Activated CD4-positive, alpha-beta memory T cell treated with anti-CD3 and anti-CD28 coated beads, Interleukin-2, amount 10 ng/mL, durations not matched to agents 7 days and 5 days (primary cell): ENCODE measurements around the gene RTN4IP1. TPM values are rescaled to one million over a fixed set of nuclear protein-coding genes. Genes with fewer than 3 reads are reported as not detected.
"Not testable (repeated sequence)": the region's sequence is repeated elsewhere in the genome, so short reads cannot be mapped to it uniquely, and the experiment has no call there.

Source experiments
- CTCF ChIA-PET: fragments of 350-600 bp; sonication (Branson Sonifier 250); formaldehyde crosslinking; loops from one replicate; lab custom pipeline; 2021; ENCODE audit warnings: antibody characterized with exemption, inconsistent platforms; lab: Charles Lee
- POLR2A ChIA-PET: fragments of 350-600 bp; sonication (Branson Sonifier 250); formaldehyde crosslinking; loops from one replicate; lab custom pipeline; 2021; ENCODE audit warnings: antibody characterized with exemption; lab: Charles Lee
- DNase-seq: peaks from one replicate; pipeline ENCODE4 v3.0.0-alpha.2; 2020
- H3K27ac Mint-ChIP-seq: one replicate; pipeline ENCODE4 v1.8.0; 2021; ENCODE audit warnings: mild to moderate bottlenecking, mixed read lengths
- H3K27me3 Mint-ChIP-seq: one replicate; pipeline ENCODE4 v1.8.0; 2021; ENCODE audit warnings: mixed read lengths
- H3K36me3 Mint-ChIP-seq: one replicate; pipeline ENCODE4 v1.8.0; 2021; ENCODE audit warnings: low read depth, mixed read lengths
- H3K4me1 Mint-ChIP-seq: one replicate; pipeline ENCODE4 v1.8.0; 2021; ENCODE audit warnings: mixed read lengths
- H3K4me3 Mint-ChIP-seq: one replicate; pipeline ENCODE4 v1.8.0; 2021; ENCODE audit warnings: mild to moderate bottlenecking, mixed read lengths
- H3K9me3 Mint-ChIP-seq: one replicate; pipeline ENCODE4 v1.8.0; 2021; ENCODE audit warnings: mixed read lengths
- total RNA-seq, 2 experiments: library from RNA; stranded (reverse); gene quantifications; one replicate each; pipeline ENCODE4 v1.2.3, GENCODE V29; 2021

The RTN4IP1 gene
- total RNA-seq, 2 experiments from 2014 or later, result 5.8 to 7.7 TPM

GRCh38 chr6:106553440-106553839 lies 75.9 kb downstream of the RTN4IP1 start:
- DNase-seq, result no peak
- Mint-ChIP-seq H3K4me3 (no peak overlapping the region), H3K4me1 (peaks cover 23% of the 10 kb centered on the region), H3K27me3 (no peaks in the 10 kb centered on the region), H3K9me3 (peaks cover 3% of the 10 kb centered on the region), H3K27ac (peak overlapping the region; percentile 28), H3K36me3 (peaks cover 74% of the 10 kb centered on the region)
- POLR2A ChIA-PET, result interaction anchor here (1.0 to 4.2 kb wide), 7 partner anchors 9 to 43 kb away, joined by 3 to 27 read pairs (median 6); no protein-coding TSS in a partner anchor
- CTCF ChIA-PET, result interaction anchor here (0.7 to 3.2 kb wide), 4 partner anchors 41 to 444 kb away, joined by 3 to 13 read pairs (median 3); no protein-coding TSS in a partner anchor

GRCh38 chr6:106551155-106551554 lies 78.1 kb downstream of the RTN4IP1 start:
- Mint-ChIP-seq H3K9me3 (peaks cover 3% of the 10 kb centered on the region), H3K4me1 (peaks cover 39% of the 10 kb centered on the region), H3K27ac (no peak overlapping the region), H3K4me3 (no peak overlapping the region), H3K27me3 (no peaks in the 10 kb centered on the region), H3K36me3 (peaks cover 73% of the 10 kb centered on the region)
- POLR2A ChIA-PET, result interaction anchor here (1.1 to 1.5 kb wide), 2 partner anchors 12 to 35 kb away, joined by 3 read pairs; no protein-coding TSS in a partner anchor
- DNase-seq, result no peak
- CTCF ChIA-PET, result no interaction called here

GRCh38 chr6:106549521-106549920 lies 79.8 kb downstream of the RTN4IP1 start:
- Mint-ChIP-seq H3K27me3 (no peaks in the 10 kb centered on the region), H3K9me3 (peaks cover 3% of the 10 kb centered on the region), H3K4me1 (peaks cover 46% of the 10 kb centered on the region), H3K27ac (no peak overlapping the region), H3K4me3 (no peak overlapping the region), H3K36me3 (peaks cover 80% of the 10 kb centered on the region)
- DNase-seq, result no peak
- ChIA-PET POLR2A (no interaction called here), CTCF (interaction anchor here (1.3 kb wide), 1 partner anchor 104 kb away, joined by 3 read pairs; no protein-coding TSS in a partner anchor)

- POLR2A ChIA-PET, result interaction anchor here (0.8 kb wide), 1 partner anchor 37 kb away, joined by 5 read pairs; no protein-coding TSS in a partner anchor
Measured at GRCh38 chr6:106548926-106549455, 80.3 kb downstream of the RTN4IP1 start.

GRCh38 chr6:106547601-106548453 lies 81.5 kb downstream of the RTN4IP1 start:
- ChIA-PET CTCF (interaction anchor here (0.6 to 1.3 kb wide), 3 partner anchors 19 to 34 kb away, joined by 3 to 4 read pairs (median 3); no protein-coding TSS in a partner anchor), POLR2A (interaction anchor here (0.8 to 1.6 kb wide), 2 partner anchors 36 kb away, joined by 5 read pairs; no protein-coding TSS in a partner anchor)
- H3K9me3 Mint-ChIP-seq, result peaks cover 3% of the 10 kb centered on the region
- H3K27ac Mint-ChIP-seq, result no peak overlapping the region
- no peak overlapping the region for H3K4me3 Mint-ChIP-seq
- H3K36me3 Mint-ChIP-seq, result peaks cover 82% of the 10 kb centered on the region
- H3K27me3 Mint-ChIP-seq, result no peaks in the 10 kb centered on the region
- DNase-seq, result no peak
- H3K4me1 Mint-ChIP-seq, result peaks cover 35% of the 10 kb centered on the region

More at GRCh38 chr6:106548926-106549455, 80.3 kb downstream of the RTN4IP1 start:
- not testable (repeated sequence) for H3K27me3 Mint-ChIP-seq, H3K27ac Mint-ChIP-seq, H3K9me3 Mint-ChIP-seq, DNase-seq, H3K4me3 Mint-ChIP-seq
- peaks cover 84% of the 10 kb centered on the region for H3K36me3 Mint-ChIP-seq
- CTCF ChIA-PET, result interaction anchor here (1.3 kb wide), 1 partner anchor 104 kb away, joined by 3 read pairs; no protein-coding TSS in a partner anchor
- peaks cover 46% of the 10 kb centered on the region for H3K4me1 Mint-ChIP-seq

- Mint-ChIP-seq H3K27ac (peak overlapping the region; percentile 44), H3K9me3 (peaks cover 3% of the 10 kb centered on the region), H3K27me3 (no peaks in the 10 kb centered on the region), H3K4me3 (no peak overlapping the region), H3K4me1 (peaks cover 30% of the 10 kb centered on the region), H3K36me3 (peaks cover 79% of the 10 kb centered on the region)
- ChIA-PET CTCF (interaction anchor here (0.6 to 1.3 kb wide), 2 partner anchors 20 to 34 kb away, joined by 3 to 4 read pairs; no protein-coding TSS in a partner anchor), POLR2A (interaction anchor here (0.6 to 2.3 kb wide), 3 partner anchors 13 to 35 kb away, joined by 3 to 13 read pairs (median 5); no protein-coding TSS in a partner anchor)
- DNase-seq, result no peak
Measured at GRCh38 chr6:106546691-106547414, 82.4 kb downstream of the RTN4IP1 start.

- Mint-ChIP-seq H3K27ac (peak overlapping the region; percentile 44), H3K36me3 (peaks cover 78% of the 10 kb centered on the region), H3K4me1 (peaks cover 26% of the 10 kb centered on the region), H3K4me3 (no peak overlapping the region), H3K9me3 (peaks cover 3% of the 10 kb centered on the region), H3K27me3 (no peaks in the 10 kb centered on the region)
- CTCF ChIA-PET, result interaction anchor here (1.0 to 1.3 kb wide), 2 partner anchors 9 to 33 kb away, joined by 3 read pairs; no protein-coding TSS in a partner anchor
- POLR2A ChIA-PET, result interaction anchor here (0.6 to 2.3 kb wide), 3 partner anchors 12 to 34 kb away, joined by 3 to 13 read pairs (median 5); no protein-coding TSS in a partner anchor
- DNase-seq, result no peak
Measured at GRCh38 chr6:106546261-106546690, 83.0 kb downstream of the RTN4IP1 start.

GRCh38 chr6:106540907-106541306 lies 88.4 kb downstream of the RTN4IP1 start:
- no peaks in the 10 kb centered on the region for H3K9me3 Mint-ChIP-seq
- POLR2A ChIA-PET, result interaction anchor here (1.1 to 6.3 kb wide), 5 partner anchors 11 to 28 kb away, joined by 3 to 67 read pairs (median 10); no protein-coding TSS in a partner anchor
- H3K4me3 Mint-ChIP-seq, result no peak overlapping the region
- no peaks in the 10 kb centered on the region for H3K27me3 Mint-ChIP-seq
- peaks cover 44% of the 10 kb centered on the region for H3K4me1 Mint-ChIP-seq
- no peak overlapping the region for H3K27ac Mint-ChIP-seq
- H3K36me3 Mint-ChIP-seq, result peaks cover 83% of the 10 kb centered on the region
- DNase-seq, result no peak
- CTCF ChIA-PET, result interaction anchor here (0.6 to 5.2 kb wide), 4 partner anchors 20 to 35 kb away, joined by 3 to 44 read pairs (median 10); no protein-coding TSS in a partner anchor

- no peak overlapping the region for H3K4me3 Mint-ChIP-seq
- H3K27me3 Mint-ChIP-seq, result no peaks in the 10 kb centered on the region
- H3K9me3 Mint-ChIP-seq, result no peaks in the 10 kb centered on the region
- DNase-seq, result no peak
- ChIA-PET POLR2A (interaction anchor here (0.7 to 6.3 kb wide), 7 partner anchors 11 to 31 kb away, joined by 3 to 67 read pairs (median 4); no protein-coding TSS in a partner anchor), CTCF (interaction anchor here (0.6 to 5.2 kb wide), 5 partner anchors 16 to 34 kb away, joined by 3 to 44 read pairs (median 4); no protein-coding TSS in a partner anchor)
- H3K27ac Mint-ChIP-seq, result no peak overlapping the region
- peaks cover 44% of the 10 kb centered on the region for H3K4me1 Mint-ChIP-seq
- peaks cover 81% of the 10 kb centered on the region for H3K36me3 Mint-ChIP-seq
Measured at GRCh38 chr6:106540432-106540831, 88.9 kb downstream of the RTN4IP1 start.

- ChIA-PET CTCF (interaction anchor here (1.0 to 5.2 kb wide), 4 partner anchors 17 to 201 kb away, joined by 3 to 44 read pairs (median 9); no protein-coding TSS in a partner anchor), POLR2A (interaction anchor here (0.7 to 6.3 kb wide), 8 partner anchors 10 to 30 kb away, joined by 3 to 67 read pairs (median 4); no protein-coding TSS in a partner anchor)
- Mint-ChIP-seq H3K4me3 (no peak overlapping the region), H3K36me3 (peaks cover 81% of the 10 kb centered on the region), H3K9me3 (no peaks in the 10 kb centered on the region), H3K27ac (no peak overlapping the region), H3K4me1 (peaks cover 48% of the 10 kb centered on the region), H3K27me3 (no peaks in the 10 kb centered on the region)
- no peak for DNase-seq
Measured at GRCh38 chr6:106539936-106540335, 89.4 kb downstream of the RTN4IP1 start.

- Mint-ChIP-seq H3K36me3 (peaks cover 81% of the 10 kb centered on the region), H3K9me3 (no peaks in the 10 kb centered on the region), H3K27ac (peak overlapping the region; percentile 44), H3K27me3 (no peaks in the 10 kb centered on the region), H3K4me3 (no peak overlapping the region), H3K4me1 (peaks cover 63% of the 10 kb centered on the region)
- DNase-seq, result no peak
- CTCF ChIA-PET, result interaction anchor here (1.0 to 5.2 kb wide), 4 partner anchors 12 to 93 kb away, joined by 3 to 44 read pairs (median 12); no protein-coding TSS in a partner anchor
- POLR2A ChIA-PET, result interaction anchor here (1.0 to 6.3 kb wide), 5 partner anchors 12 to 90 kb away, joined by 3 to 67 read pairs (median 13); no protein-coding TSS in a partner anchor
Measured at GRCh38 chr6:106538145-106538544, 91.2 kb downstream of the RTN4IP1 start.
